DOHH2 (cell line): Measurements from ENCODE around the gene PCDHGC5.

Source experiments
- H3F3A ChIP-seq: fragments of 200-600 bp; sonication (generic), shearing (Covaris generic); 2 replicates; pipeline ENCODE4 v1.6.0; 2016; ENCODE audit warnings: antibody characterized with exemption, mild to moderate bottlenecking; ENCODE audit not compliant: control insufficient read depth, insufficient read depth
- H3K27ac ChIP-seq: fragments of 200-600 bp; sonication (generic); 2 replicates; pipeline ENCODE4 v1.5.1; 2014; ENCODE audit warnings: low read depth, mild to moderate bottlenecking, low read length, moderate library complexity
- H3K27me3 ChIP-seq: fragments of 200-600 bp; sonication (generic); 2 replicates; pipeline ENCODE4 v1.6.1; 2014; ENCODE audit warnings: mild to moderate bottlenecking, low read length, mixed read lengths; ENCODE audit not compliant: control insufficient read depth
- H3K36me3 ChIP-seq: fragments of 200-600 bp; sonication (generic); 2 replicates; pipeline ENCODE4 v1.6.1; 2014; ENCODE audit warnings: mild to moderate bottlenecking, low read length, moderate library complexity, mixed read lengths; ENCODE audit not compliant: control insufficient read depth
- H3K4me1 ChIP-seq: fragments of 200-600 bp; sonication (generic); 2 replicates; pipeline ENCODE4 v1.6.1; 2014; ENCODE audit warnings: mild to moderate bottlenecking, low read length, mixed read lengths; ENCODE audit not compliant: control insufficient read depth
- H3K4me2 ChIP-seq: fragments of 200-600 bp; sonication (generic); 2 replicates; pipeline ENCODE4 v1.6.0; 2014; ENCODE audit warnings: mild to moderate bottlenecking, low read length, moderate library complexity
- H3K4me3 ChIP-seq: fragments of 200-600 bp; sonication (generic); 2 replicates; pipeline ENCODE4 v1.5.1; 2014; ENCODE audit warnings: mild to moderate bottlenecking, low read length, mixed read lengths
- H3K79me2 ChIP-seq: fragments of 200-600 bp; sonication (generic); 2 replicates; pipeline ENCODE4 v1.6.1; 2014; ENCODE audit warnings: mild to moderate bottlenecking, low read length, mixed read lengths; ENCODE audit not compliant: control insufficient read depth
- H3K9me2 ChIP-seq: fragments of 200-600 bp; sonication (generic); replicated peaks from 2 replicates; pipeline ENCODE4 v1.6.1; 2014; ENCODE audit warnings: mild to moderate bottlenecking, low read length, mixed read lengths; ENCODE audit not compliant: control insufficient read depth
- H3K9me3 ChIP-seq: fragments of 200-600 bp; sonication (generic); 2 replicates; pipeline ENCODE4 v1.6.1; 2014; ENCODE audit warnings: antibody characterized with exemption, low read length, mixed read lengths; ENCODE audit not compliant: control insufficient read depth, insufficient read depth
- H4K20me1 ChIP-seq: fragments of 200-600 bp; sonication (generic); 2 replicates; pipeline ENCODE4 v1.6.0; 2014; ENCODE audit warnings: low read depth, mild to moderate bottlenecking, antibody characterized with exemption, low read length, moderate library complexity; ENCODE audit not compliant: control insufficient read depth, insufficient read depth
- EZH2phosphoT487 ChIP-seq: fragments of 200-600 bp; sonication (generic); IDR thresholded peaks from 2 replicates; pipeline ENCODE4 v1.6.1; 2017; ENCODE audit warnings: borderline replicate concordance, mild to moderate bottlenecking, antibody characterized with exemption, low read length, moderate library complexity, mixed read lengths
- TF ChIP-seq, protein P1 (sequence below): fragments of 200-600 bp; sonication (generic); IDR thresholded peaks from one replicate; pipeline ENCODE4 v1.5.1; 2014; ENCODE audit warnings: antibody characterized with exemption, mild to moderate bottlenecking, low read depth, low read length; ENCODE audit not compliant: poor library complexity, severe bottlenecking

Gene PCDHGC5

DNA sequence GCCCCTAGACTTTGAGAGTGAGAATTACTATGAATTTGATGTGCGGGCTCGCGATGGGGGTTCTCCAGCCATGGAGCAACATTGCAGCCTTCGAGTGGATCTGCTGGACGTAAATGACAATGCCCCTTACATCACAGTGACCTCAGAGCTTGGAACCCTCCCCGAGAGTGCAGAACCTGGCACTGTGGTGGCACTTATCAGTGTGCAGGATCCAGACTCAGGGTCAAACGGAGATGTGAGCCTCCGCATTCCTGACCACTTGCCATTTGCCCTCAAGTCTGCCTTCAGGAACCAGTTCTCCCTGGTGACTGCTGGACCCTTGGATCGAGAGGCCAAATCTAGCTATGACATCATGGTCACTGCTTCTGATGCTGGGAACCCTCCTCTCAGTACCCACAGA lies 2.8 kb upstream of the PCDHGC5 start:
- no peak overlapping the region for H3K4me3 ChIP-seq
- H3K27ac ChIP-seq, result no peak overlapping the region
- H3K36me3 ChIP-seq, result peaks cover 86% of the 10 kb centered on the region
- H3K4me1 ChIP-seq, result peaks cover 58% of the 10 kb centered on the region
- peaks cover 99% of the 10 kb centered on the region for H3K79me2 ChIP-seq
- H4K20me1 ChIP-seq, result no peaks in the 10 kb centered on the region
- no peaks in the 10 kb centered on the region for H3K9me2 ChIP-seq
- TF ChIP-seq EZH2phosphoT487, result no peak
- TF ChIP-seq, protein P1, sequence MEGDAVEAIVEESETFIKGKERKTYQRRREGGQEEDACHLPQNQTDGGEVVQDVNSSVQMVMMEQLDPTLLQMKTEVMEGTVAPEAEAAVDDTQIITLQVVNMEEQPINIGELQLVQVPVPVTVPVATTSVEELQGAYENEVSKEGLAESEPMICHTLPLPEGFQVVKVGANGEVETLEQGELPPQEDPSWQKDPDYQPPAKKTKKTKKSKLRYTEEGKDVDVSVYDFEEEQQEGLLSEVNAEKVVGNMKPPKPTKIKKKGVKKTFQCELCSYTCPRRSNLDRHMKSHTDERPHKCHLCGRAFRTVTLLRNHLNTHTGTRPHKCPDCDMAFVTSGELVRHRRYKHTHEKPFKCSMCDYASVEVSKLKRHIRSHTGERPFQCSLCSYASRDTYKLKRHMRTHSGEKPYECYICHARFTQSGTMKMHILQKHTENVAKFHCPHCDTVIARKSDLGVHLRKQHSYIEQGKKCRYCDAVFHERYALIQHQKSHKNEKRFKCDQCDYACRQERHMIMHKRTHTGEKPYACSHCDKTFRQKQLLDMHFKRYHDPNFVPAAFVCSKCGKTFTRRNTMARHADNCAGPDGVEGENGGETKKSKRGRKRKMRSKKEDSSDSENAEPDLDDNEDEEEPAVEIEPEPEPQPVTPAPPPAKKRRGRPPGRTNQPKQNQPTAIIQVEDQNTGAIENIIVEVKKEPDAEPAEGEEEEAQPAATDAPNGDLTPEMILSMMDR, result no peak
- no peaks in the 10 kb centered on the region for H3K27me3 ChIP-seq
- no peak overlapping the region for H3K4me2 ChIP-seq
- H3F3A ChIP-seq, result peaks cover 2% of the 10 kb centered on the region; the same call in 1 of the 2 replicates
- no peaks in the 10 kb centered on the region for H3K9me3 ChIP-seq

DNA sequence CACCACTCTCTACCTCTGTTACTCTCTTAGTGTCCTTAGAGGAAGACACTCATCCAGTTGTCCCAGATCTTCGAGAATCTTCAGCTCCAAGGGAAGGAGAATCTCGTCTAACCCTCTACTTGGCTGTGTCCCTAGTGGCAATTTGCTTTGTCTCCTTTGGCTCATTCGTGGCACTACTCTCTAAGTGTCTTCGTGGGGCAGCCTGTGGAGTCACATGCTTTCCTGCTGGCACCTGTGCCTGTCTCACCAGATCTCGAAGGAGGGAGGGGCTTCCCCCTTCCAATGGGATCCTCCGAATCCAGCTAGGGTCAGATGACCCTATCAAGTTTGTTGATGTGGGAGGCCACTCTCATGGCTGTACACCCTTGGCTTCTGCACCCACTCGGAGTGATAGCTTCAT lies 1.8 kb upstream of the PCDHGC5 start:
- Histone ChIP-seq H3K4me3 (no peak overlapping the region), H3F3A (no peaks in the 10 kb centered on the region), H3K4me1 (peaks cover 58% of the 10 kb centered on the region), H4K20me1 (no peaks in the 10 kb centered on the region), H3K9me3 (no peaks in the 10 kb centered on the region), H3K27me3 (no peaks in the 10 kb centered on the region), H3K79me2 (peaks cover 98% of the 10 kb centered on the region), H3K9me2 (no peaks in the 10 kb centered on the region), H3K4me2 (no peak overlapping the region), H3K27ac (no peak overlapping the region), H3K36me3 (peaks cover 87% of the 10 kb centered on the region)
- TF ChIP-seq, protein P1, result no peak
- no peak for TF ChIP-seq EZH2phosphoT487

DNA sequence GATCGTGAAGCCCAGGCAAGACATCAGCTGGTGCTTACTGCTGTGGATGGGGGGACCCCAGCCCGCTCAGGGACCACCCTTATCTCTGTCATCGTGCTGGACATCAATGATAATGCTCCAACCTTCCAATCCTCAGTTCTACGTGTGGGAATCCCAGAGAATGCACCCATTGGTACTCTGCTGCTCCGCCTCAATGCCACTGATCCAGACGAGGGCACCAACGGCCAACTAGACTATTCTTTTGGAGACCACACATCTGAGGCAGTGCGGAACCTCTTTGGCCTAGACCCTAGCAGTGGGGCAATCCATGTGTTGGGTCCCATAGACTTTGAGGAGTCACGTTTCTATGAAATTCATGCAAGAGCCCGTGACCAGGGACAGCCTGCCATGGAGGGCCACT lies 960 bp downstream of the PCDHGC5 start:
- Histone ChIP-seq H3K9me3 (no peaks in the 10 kb centered on the region), H3K9me2 (no peaks in the 10 kb centered on the region), H3K27ac (no peak overlapping the region), H3K79me2 (peaks cover 91% of the 10 kb centered on the region), H3K27me3 (no peaks in the 10 kb centered on the region), H3K4me3 (no peak overlapping the region), H3K4me1 (peaks cover 61% of the 10 kb centered on the region), H4K20me1 (no peaks in the 10 kb centered on the region), H3K4me2 (no peak overlapping the region), H3K36me3 (peaks cover 94% of the 10 kb centered on the region), H3F3A (peaks cover 5% of the 10 kb centered on the region; the same call in 1 of the 2 replicates)
- TF ChIP-seq, protein P1, result no peak
